GM19468 (cell line): Measurements from ENCODE around the gene SYK.

Experiments used
- ATAC-seq: cut with Tn5 transposase; IDR thresholded peaks from one replicate; pipeline ENCODE4 v1.9.1; 2021; ENCODE audit warnings: mild to moderate bottlenecking, moderate library complexity, moderate number of reproducible peaks; ENCODE audit not compliant: unreplicated experiment; ENCODE audit errors: extremely low read depth

The SYK gene

GRCh38 chr9:90793729-90794128 is 7.9 kb upstream of the SYK start:
- no peak for ATAC-seq

GRCh38 chr9:90795084-90795483 is 6.5 kb upstream of the SYK start:
- ATAC-seq = no peak

GRCh38 chr9:90795871-90796317 is 5.7 kb upstream of the SYK start:
- no peak for ATAC-seq

- ATAC-seq = no peak
Observed at GRCh38 chr9:90799271-90799852, 2.3 kb upstream of the SYK start.

GRCh38 chr9:90801973-90802322 is 329 bp downstream of the SYK start:
- ATAC-seq = no peak

- no peak for ATAC-seq
Observed at GRCh38 chr9:90802386-90802985, 867 bp downstream of the SYK start.

- no peak for ATAC-seq
Observed at GRCh38 chr9:90803860-90804593, 2.4 kb downstream of the SYK start.

GRCh38 chr9:90805006-90805996 is 3.7 kb downstream of the SYK start:
- ATAC-seq = no peak

GRCh38 chr9:90807006-90807405 is 5.4 kb downstream of the SYK start:
- ATAC-seq = no peak

GRCh38 chr9:90808398-90808797 is 6.8 kb downstream of the SYK start:
- ATAC-seq = no peak

GRCh38 chr9:90808890-90809685 is 7.5 kb downstream of the SYK start:
- ATAC-seq = no peak

GRCh38 chr9:90810691-90811090 is 9.1 kb downstream of the SYK start:
- no peak for ATAC-seq

GRCh38 chr9:90813046-90813445 is 11.4 kb downstream of the SYK start:
- no peak for ATAC-seq

- no peak for ATAC-seq
Observed at GRCh38 chr9:90813523-90813922, 11.9 kb downstream of the SYK start.

- ATAC-seq = no peak
Observed at GRCh38 chr9:90814355-90814754, 12.7 kb downstream of the SYK start.

- ATAC-seq = no peak
Observed at GRCh38 chr9:90815183-90815943, 13.7 kb downstream of the SYK start.

GRCh38 chr9:90815944-90816357 is 14.3 kb downstream of the SYK start:
- ATAC-seq = no peak

GRCh38 chr9:90816690-90817089 is 15.1 kb downstream of the SYK start:
- no peak for ATAC-seq

- no peak for ATAC-seq
Observed at GRCh38 chr9:90818279-90818678, 16.7 kb downstream of the SYK start.
